DOHH2 (cell line): Measurements from ENCODE around the gene CACNA1D.
"Not testable (repeated sequence)": the region's sequence is repeated elsewhere in the genome, so short reads cannot be mapped to it uniquely, and the experiment has no call there.

ENCODE experiments used
- EZH2phosphoT487 ChIP-seq: fragments of 200-600 bp; sonication (generic); IDR thresholded peaks from 2 replicates; pipeline ENCODE4 v1.6.1; 2017; ENCODE audit warnings: borderline replicate concordance, mild to moderate bottlenecking, antibody characterized with exemption, low read length, moderate library complexity, mixed read lengths
- TF ChIP-seq, protein P1 (sequence below): fragments of 200-600 bp; sonication (generic); IDR thresholded peaks from one replicate; pipeline ENCODE4 v1.5.1; 2014; ENCODE audit warnings: antibody characterized with exemption, mild to moderate bottlenecking, low read depth, low read length; ENCODE audit not compliant: poor library complexity, severe bottlenecking

DNA sequence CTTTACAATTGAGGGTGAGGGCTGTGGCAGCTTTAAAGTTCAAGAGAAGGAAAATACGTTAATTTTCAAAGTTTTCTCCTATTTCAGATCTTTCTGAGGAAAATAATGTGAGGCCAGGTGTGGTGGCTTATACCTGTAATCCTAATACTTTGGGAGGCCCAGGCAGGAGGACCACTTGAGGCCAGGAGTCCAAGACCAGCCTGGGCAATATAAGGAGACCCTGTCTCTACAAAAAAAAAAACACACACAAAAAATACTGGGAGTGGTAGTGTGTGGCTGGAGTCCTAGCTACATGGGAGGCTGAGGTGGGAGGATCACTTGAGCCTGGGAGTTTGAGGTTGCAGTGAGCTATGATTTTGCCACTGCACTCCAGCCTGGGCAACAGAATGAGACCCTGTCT is 16.7 kb upstream of the CACNA1D start:
- TF ChIP-seq, protein P1, sequence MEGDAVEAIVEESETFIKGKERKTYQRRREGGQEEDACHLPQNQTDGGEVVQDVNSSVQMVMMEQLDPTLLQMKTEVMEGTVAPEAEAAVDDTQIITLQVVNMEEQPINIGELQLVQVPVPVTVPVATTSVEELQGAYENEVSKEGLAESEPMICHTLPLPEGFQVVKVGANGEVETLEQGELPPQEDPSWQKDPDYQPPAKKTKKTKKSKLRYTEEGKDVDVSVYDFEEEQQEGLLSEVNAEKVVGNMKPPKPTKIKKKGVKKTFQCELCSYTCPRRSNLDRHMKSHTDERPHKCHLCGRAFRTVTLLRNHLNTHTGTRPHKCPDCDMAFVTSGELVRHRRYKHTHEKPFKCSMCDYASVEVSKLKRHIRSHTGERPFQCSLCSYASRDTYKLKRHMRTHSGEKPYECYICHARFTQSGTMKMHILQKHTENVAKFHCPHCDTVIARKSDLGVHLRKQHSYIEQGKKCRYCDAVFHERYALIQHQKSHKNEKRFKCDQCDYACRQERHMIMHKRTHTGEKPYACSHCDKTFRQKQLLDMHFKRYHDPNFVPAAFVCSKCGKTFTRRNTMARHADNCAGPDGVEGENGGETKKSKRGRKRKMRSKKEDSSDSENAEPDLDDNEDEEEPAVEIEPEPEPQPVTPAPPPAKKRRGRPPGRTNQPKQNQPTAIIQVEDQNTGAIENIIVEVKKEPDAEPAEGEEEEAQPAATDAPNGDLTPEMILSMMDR: not testable (repeated sequence)
- not testable (repeated sequence) for TF ChIP-seq EZH2phosphoT487
